Breast epithelium (tissue), 4 donors: ENCODE data around the gene ADCY5. TPM values are rescaled to one million over a fixed set of nuclear protein-coding genes. Genes with fewer than 3 reads are reported as not detected.
A peak's percentile ranks its signal among the peaks of the same experiment; 100 is the strongest.

Experiments
- DNase-seq, 2 donors: peaks; one replicate each; pipeline ENCODE4 v3.0.0-alpha.2; 2019; ENCODE audit warnings: low spot score in 2 of 2
- H3K27ac ChIP-seq, 2 donors: fragments of 200-600 bp; sonication (generic) in 1 of 2; one replicate each; pipeline ENCODE4 v1.5.1; 2016 to 2019; ENCODE audit warnings: mild to moderate bottlenecking in 1 of 2
- H3K27me3 ChIP-seq, 2 donors: fragments of 200-600 bp; sonication (generic) in 1 of 2; one replicate each; pipeline versions ENCODE4 v1.5.1 to v1.6.0; 2017 to 2019; ENCODE audit warnings: control low read depth in 1 of 2, mild to moderate bottlenecking in 1 of 2
- H3K36me3 ChIP-seq: fragments of 200-600 bp; one replicate; pipeline ENCODE4 v1.5.1; 2019
- H3K4me1 ChIP-seq, 2 donors: fragments of 200-600 bp; sonication (generic); one replicate each; pipeline ENCODE4 v1.5.1; 2016 to 2019; ENCODE audit warnings: control low read depth in 1 of 2
- H3K4me3 ChIP-seq, 3 donors: fragments of 200-600 bp; sonication (generic); 1 replicate in 2 of 3; 2 replicates in 1 of 3; pipeline ENCODE4 v1.5.1; 2016 to 2019; ENCODE audit warnings: mild to moderate bottlenecking in 3 of 3, moderate library complexity in 2 of 3
- H3K9me3 ChIP-seq, 2 donors: fragments of 200-600 bp; sonication (generic) in 1 of 2; one replicate each; pipeline ENCODE4 v1.5.1; 2016 to 2019; ENCODE audit warnings: control low read depth in 1 of 2
- CTCF ChIP-seq, 3 donors: fragments of 450-650 bp; IDR thresholded peaks; one replicate each; pipeline ENCODE4 v1.5.1; 2016 to 2017; ENCODE audit warnings: antibody characterized with exemption in 3 of 3, mild to moderate bottlenecking in 3 of 3, moderate library complexity in 3 of 3
- POLR2A ChIP-seq: fragments of 450-650 bp; IDR thresholded peaks from one replicate; pipeline ENCODE4 v1.6.1; 2016; ENCODE audit warnings: antibody characterized with exemption, mild to moderate bottlenecking, moderate library complexity
- POLR2AphosphoS5 ChIP-seq, 3 donors: sonication (generic); formaldehyde crosslinking; IDR thresholded peaks; one replicate each; pipeline ENCODE4 v1.6.1; 2017; ENCODE audit warnings: antibody characterized with exemption in 3 of 3
- intact Hi-C: fragments of 100-400 bp; cut with DNase I; formaldehyde crosslinking; loops from one replicate; pipeline ENCODE4 v1.15.1; 2023; ENCODE audit warnings: low total_unique reads
- total RNA-seq, 3 donors: library from RNA; depleted of rRNA; stranded (reverse); fragments of >200 nt; gene quantifications; one replicate each; pipeline ENCODE4 v1.1.0, GENCODE V29; 2016

ADCY5 gene
- total RNA-seq, 3 donors from 2014 or later, result 10.1 to 32.5 (median 11.5) TPM

GRCh38 chr3:123420416-123420968 is 28.4 kb downstream of the ADCY5 start:
- no peaks in the 10 kb centered on the region for H3K4me1 ChIP-seq
- no peaks in the 10 kb centered on the region for H3K36me3 ChIP-seq
- H3K27ac ChIP-seq, result peak overlapping the region in 1 of 2 donors; percentile 43
- DNase-seq, result no peak
- no peaks in the 10 kb centered on the region for H3K27me3 ChIP-seq
- no peak for TF ChIP-seq POLR2AphosphoS5 (IDR thresholded peaks at IDR 0.05)
- TF ChIP-seq POLR2A, result no peak
- no peak for TF ChIP-seq CTCF (IDR thresholded peaks at IDR 0.05)
- no peaks in the 10 kb centered on the region for H3K9me3 ChIP-seq
- intact Hi-C loops, result loop anchor here (5.0 kb wide), 1 partner anchor 1157 kb away; no protein-coding TSS in a partner anchor
- no peak overlapping the region for H3K4me3 ChIP-seq

- H3K4me3 ChIP-seq, result no peak overlapping the region
- TF ChIP-seq POLR2AphosphoS5 (IDR thresholded peaks at IDR 0.05), result no peak
- no peak for TF ChIP-seq POLR2A
- no peak for TF ChIP-seq CTCF (IDR thresholded peaks at IDR 0.05)
- H3K4me1 ChIP-seq, result no peaks in the 10 kb centered on the region
- no peaks in the 10 kb centered on the region for H3K27me3 ChIP-seq
- H3K36me3 ChIP-seq, result no peaks in the 10 kb centered on the region
- peak overlapping the region in 1 of 2 donors; percentile 43 for H3K27ac ChIP-seq
- intact Hi-C loops, result loop anchor here (5.0 kb wide), 1 partner anchor 1157 kb away; no protein-coding TSS in a partner anchor
- no peaks in the 10 kb centered on the region for H3K9me3 ChIP-seq
- no peak for DNase-seq
Observed at GRCh38 chr3:123419850-123420297, 29.0 kb downstream of the ADCY5 start.

GRCh38 chr3:123419181-123419849 is 29.6 kb downstream of the ADCY5 start:
- no peaks in the 10 kb centered on the region for H3K36me3 ChIP-seq
- H3K27me3 ChIP-seq, result no peaks in the 10 kb centered on the region
- intact Hi-C loops, result no loop called here
- H3K9me3 ChIP-seq, result no peaks in the 10 kb centered on the region
- no peak overlapping the region for H3K27ac ChIP-seq
- H3K4me3 ChIP-seq, result no peak overlapping the region
- no peak for DNase-seq
- H3K4me1 ChIP-seq, result no peaks in the 10 kb centered on the region
- no peak for TF ChIP-seq POLR2A
- TF ChIP-seq POLR2AphosphoS5 (IDR thresholded peaks at IDR 0.05), result no peak
- no peak for TF ChIP-seq CTCF (IDR thresholded peaks at IDR 0.05)

- TF ChIP-seq CTCF (IDR thresholded peaks at IDR 0.05) (no peak), POLR2AphosphoS5 (IDR thresholded peaks at IDR 0.05) (no peak), POLR2A (no peak)
- Histone ChIP-seq H3K4me1 (no peaks in the 10 kb centered on the region), H3K9me3 (no peaks in the 10 kb centered on the region), H3K4me3 (no peak overlapping the region), H3K36me3 (no peaks in the 10 kb centered on the region), H3K27me3 (no peaks in the 10 kb centered on the region), H3K27ac (no peak overlapping the region)
- DNase-seq, result no peak
- intact Hi-C loops, result no loop called here
Observed at GRCh38 chr3:123416647-123417046, 32.2 kb downstream of the ADCY5 start.

GRCh38 chr3:123416173-123416572 is 32.7 kb downstream of the ADCY5 start:
- Histone ChIP-seq H3K27me3 (no peaks in the 10 kb centered on the region), H3K36me3 (no peaks in the 10 kb centered on the region), H3K27ac (no peak overlapping the region), H3K4me3 (no peak overlapping the region), H3K9me3 (no peaks in the 10 kb centered on the region), H3K4me1 (no peaks in the 10 kb centered on the region)
- DNase-seq, result no peak
- TF ChIP-seq POLR2AphosphoS5 (IDR thresholded peaks at IDR 0.05) (no peak), POLR2A (no peak), CTCF (IDR thresholded peaks at IDR 0.05) (no peak)
- intact Hi-C loops, result no loop called here
